GM23338 (cell line): ENCODE results near the gene TMEM255B. TPM values are rescaled to one million over a fixed set of nuclear protein-coding genes. Genes with fewer than 3 reads are reported as not detected.

Source experiments
- ATAC-seq: fragments of 200-7000 bp; cut with Tn5 transposase; 3 replicates; pipeline ENCODE4 v1.9.1; 2020
- DNase-seq: peaks from one replicate; pipeline ENCODE4 v3.0.0-alpha.2; 2015; ENCODE audit warnings: low spot score
- H2AFZ ChIP-seq: fragments of 200-600 bp; sonication (generic); 2 replicates; pipeline ENCODE4 v1.8.0; 2016; ENCODE audit warnings: antibody characterized with exemption, mild to moderate bottlenecking, moderate library complexity
- H3F3A ChIP-seq: fragments of 200-600 bp; sonication (generic); replicated peaks from 2 replicates; pipeline ENCODE4 v1.8.0; 2017; ENCODE audit warnings: antibody characterized with exemption, mixed run types, low read depth
- H3K27ac ChIP-seq: fragments of 200-600 bp; sonication (generic); 2 replicates; pipeline ENCODE4 v1.6.1; 2016; ENCODE audit warnings: low read depth
- H3K27me3 ChIP-seq: fragments of 200-600 bp; sonication (generic); 2 replicates; pipeline ENCODE4 v1.8.0; 2016; ENCODE audit warnings: mild to moderate bottlenecking, mixed run types, moderate library complexity; ENCODE audit not compliant: insufficient read depth
- H3K36me3 ChIP-seq: fragments of 200-600 bp; sonication (generic); 2 replicates; pipeline ENCODE4 v1.8.0; 2016; ENCODE audit warnings: mild to moderate bottlenecking; ENCODE audit not compliant: insufficient read depth
- H3K4me1 ChIP-seq: fragments of 200-600 bp; sonication (generic); 2 replicates; pipeline ENCODE4 v1.8.0; 2016; ENCODE audit warnings: mild to moderate bottlenecking, moderate library complexity; ENCODE audit not compliant: insufficient read depth
- H3K4me2 ChIP-seq: fragments of 200-600 bp; sonication (generic); 2 replicates; pipeline ENCODE4 v1.7.1; 2017; ENCODE audit warnings: mixed run types
- H3K4me3 ChIP-seq: fragments of 200-600 bp; sonication (generic); 2 replicates; pipeline ENCODE4 v1.6.1; 2016; ENCODE audit warnings: mixed run types
- H3K79me2 ChIP-seq: fragments of 200-600 bp; sonication (generic); replicated peaks from 2 replicates; pipeline ENCODE4 v1.8.0; 2017; ENCODE audit warnings: mild to moderate bottlenecking; ENCODE audit not compliant: insufficient read depth
- H3K9me2 ChIP-seq: fragments of 200-600 bp; sonication (generic); 2 replicates; pipeline ENCODE4 v1.8.0; 2017; ENCODE audit not compliant: insufficient read depth
- H4K20me1 ChIP-seq: fragments of 200-600 bp; sonication (generic); replicated peaks from 2 replicates; pipeline ENCODE4 v1.8.0; 2017; ENCODE audit warnings: mild to moderate bottlenecking; ENCODE audit not compliant: insufficient read depth
- H3K27ac Mint-ChIP-seq: 2 replicates; pipeline ENCODE4 v1.8.0; 2020; ENCODE audit warnings: inconsistent platforms, mild to moderate bottlenecking, moderate library complexity, mixed read lengths
- H3K27me3 Mint-ChIP-seq: 3 replicates; pipeline ENCODE4 v1.8.0; 2022; ENCODE audit warnings: low read depth, mild to moderate bottlenecking, moderate library complexity, mixed read lengths, inconsistent platforms; ENCODE audit not compliant: insufficient read depth, poor library complexity
- H3K36me3 Mint-ChIP-seq: 3 replicates; pipeline ENCODE4 v1.8.0; 2021; ENCODE audit warnings: low read depth, mild to moderate bottlenecking, inconsistent platforms, moderate library complexity, mixed read lengths
- H3K4me1 Mint-ChIP-seq: 3 replicates; pipeline ENCODE4 v1.8.0; 2020; ENCODE audit warnings: mild to moderate bottlenecking, inconsistent platforms, mixed read lengths
- H3K4me3 Mint-ChIP-seq: 3 replicates; pipeline ENCODE4 v1.8.0; 2021; ENCODE audit warnings: moderate library complexity, mild to moderate bottlenecking, inconsistent platforms, mixed read lengths
- H3K9me3 Mint-ChIP-seq: 3 replicates; pipeline ENCODE4 v1.8.0; 2020; ENCODE audit warnings: moderate library complexity, mild to moderate bottlenecking, inconsistent platforms, mixed read lengths
- CREB1 ChIP-seq: fragments of 250-450 bp; sonication (Bioruptor Pico); IDR thresholded peaks from 2 replicates; pipeline ENCODE4 v1.5.0; 2020; ENCODE audit warnings: low read depth, mild to moderate bottlenecking, moderate library complexity
- CTCF ChIP-seq, 2 experiments: fragments of 200-600 bp in 1 of 2; sonication (generic) in 1 of 2; conservative IDR thresholded peaks; 2 replicates each; pipeline versions ENCODE4 v1.5.1 to v1.6.1; 2016 to 2017; ENCODE audit warnings: antibody characterized with exemption in 2 of 2, low read depth in 2 of 2, mild to moderate bottlenecking in 2 of 2, moderate library complexity in 1 of 2
- ETS1 ChIP-seq: IDR thresholded peaks from 2 replicates; pipeline ENCODE4 v1.6.1; 2016; ENCODE audit warnings: antibody characterized with exemption
- EZH2 ChIP-seq: fragments of 200-600 bp; sonication (generic); IDR thresholded peaks from one replicate; pipeline ENCODE4 v1.8.0; 2017; ENCODE audit warnings: antibody characterized with exemption, mild to moderate bottlenecking, low read depth; ENCODE audit not compliant: unreplicated experiment
- EZH2phosphoT487 ChIP-seq: fragments of 200-600 bp; sonication (generic); IDR thresholded peaks from one replicate; pipeline ENCODE4 v1.8.1; 2018; ENCODE audit warnings: antibody characterized with exemption; ENCODE audit not compliant: unreplicated experiment
- JUNB ChIP-seq: IDR thresholded peaks from one replicate; pipeline ENCODE4 v1.6.1; 2016; ENCODE audit warnings: antibody characterized with exemption; ENCODE audit not compliant: unreplicated experiment
- NANOG ChIP-seq: IDR thresholded peaks from 2 replicates; pipeline ENCODE4 v1.6.1; 2016; ENCODE audit warnings: antibody characterized with exemption, borderline replicate concordance
- POLR2AphosphoS5 ChIP-seq: IDR thresholded peaks from 2 replicates; pipeline ENCODE4 v1.6.1; 2016; ENCODE audit warnings: antibody characterized with exemption, low read depth
- REST ChIP-seq: IDR thresholded peaks from one replicate; pipeline ENCODE4 v1.6.1; 2018; ENCODE audit warnings: antibody characterized with exemption; ENCODE audit not compliant: unreplicated experiment
- STAT1 ChIP-seq: IDR thresholded peaks from one replicate; pipeline ENCODE4 v1.6.1; 2016; ENCODE audit warnings: antibody characterized with exemption; ENCODE audit not compliant: unreplicated experiment
- ZNF114 ChIP-seq: fragments of 250-450 bp; sonication (Bioruptor Pico); IDR thresholded peaks from 2 replicates; pipeline ENCODE4 v1.5.0; 2020; ENCODE audit warnings: mild to moderate bottlenecking, moderate library complexity
- ZNF331 ChIP-seq: fragments of 250-450 bp; sonication (Bioruptor Pico); IDR thresholded peaks from 2 replicates; pipeline ENCODE4 v1.5.0; 2020; ENCODE audit warnings: low read depth, mild to moderate bottlenecking, moderate library complexity
- ZNF462 ChIP-seq: fragments of 250-450 bp; sonication (Bioruptor Pico); IDR thresholded peaks from 2 replicates; pipeline ENCODE4 v1.5.0; 2020; ENCODE audit warnings: mild to moderate bottlenecking, moderate library complexity
- polyA plus RNA-seq: library from polyadenylated mRNA; unstranded; fragments of >200 nt; fragmentation: Nextera tagmentation; extraction: Ambion mirVana; gene quantifications from 2 replicates; pipeline ENCODE4 v1.2.1, GENCODE V29; 2016
- total RNA-seq: library from RNA; depleted of rRNA; stranded (reverse); fragments of >200 nt; shearing (Covaris generic); gene quantifications from 2 replicates; pipeline ENCODE4 v1.2.3, GENCODE V29; 2014

Gene TMEM255B
- total and polyA plus RNA-seq, 2 experiments from 2014 or later, result 0.69 to 4.4 TPM

GRCh38 chr13:113819341-113819730 is 60.3 kb downstream of the TMEM255B start:
- H3K4me2 ChIP-seq, result no peak overlapping the region
- TF ChIP-seq ZNF462 (CRISPR knock-in tag) (no peak), NANOG (no peak), POLR2AphosphoS5 (no peak), REST (no peak), CREB1 (CRISPR knock-in tag) (no peak), ETS1 (no peak), STAT1 (no peak), ZNF114 (CRISPR knock-in tag) (no peak), EZH2phosphoT487 (no peak), EZH2 (no peak), JUNB (no peak), ZNF331 (no peak), CTCF (conservative IDR thresholded peaks at IDR 0.05; ENCODE audit: low read depth in 2 of 2) (no peak)
- H3K36me3 ChIP-seq, result no peaks in the 10 kb centered on the region
- no peak overlapping the region for H3K4me3 ChIP-seq
- no peaks in the 10 kb centered on the region for H3F3A ChIP-seq
- DNase-seq, result no peak
- Mint-ChIP-seq H3K9me3 (peaks cover 7% of the 10 kb centered on the region; the same call in 2 of the 3 replicates), H3K4me3 (no peak overlapping the region), H3K4me1 (no peaks in the 10 kb centered on the region), H3K27ac (no peak overlapping the region), H3K36me3 (peaks cover 19% of the 10 kb centered on the region), H3K27me3 (peaks cover 16% of the 10 kb centered on the region)
- no peaks in the 10 kb centered on the region for H3K79me2 ChIP-seq
- ATAC-seq, result no peak
- no peak overlapping the region for H2AFZ ChIP-seq
- no peaks in the 10 kb centered on the region for H3K4me1 ChIP-seq
- no peak overlapping the region for H3K27ac ChIP-seq
- no peaks in the 10 kb centered on the region for H4K20me1 ChIP-seq
- H3K9me2 ChIP-seq, result no peaks in the 10 kb centered on the region
- H3K27me3 ChIP-seq, result no peaks in the 10 kb centered on the region
